ENCODE results near the gene ERCC8.
"Not testable (repeated sequence)": the region's sequence is repeated elsewhere in the genome, so short reads cannot be mapped to it uniquely, and the experiment has no call there.

DNA sequence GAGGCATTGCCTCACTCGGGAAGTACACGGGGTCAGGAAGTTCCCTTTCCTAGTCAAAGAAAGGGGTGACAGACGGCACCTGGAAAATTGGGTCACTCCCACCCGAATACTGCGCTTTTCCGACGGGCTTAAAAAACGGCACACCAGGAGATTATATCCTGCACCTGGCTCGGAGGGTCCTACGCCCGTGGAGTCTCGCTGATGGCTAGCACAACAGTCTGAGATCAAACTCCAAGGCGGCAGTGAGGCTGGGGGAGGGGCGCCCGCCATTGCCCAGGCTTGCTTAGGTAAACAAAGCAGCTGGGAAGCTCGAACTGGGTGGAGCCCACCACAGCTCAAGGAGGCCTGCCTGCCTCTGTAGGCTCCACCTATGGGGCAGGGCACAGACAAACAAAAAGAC is 84.3 kb downstream of the ERCC8 start:
- TF ChIP-seq POLR2A (IDR thresholded peaks at IDR 0.05): not testable (repeated sequence)
- TF ChIP-seq, protein P1, sequence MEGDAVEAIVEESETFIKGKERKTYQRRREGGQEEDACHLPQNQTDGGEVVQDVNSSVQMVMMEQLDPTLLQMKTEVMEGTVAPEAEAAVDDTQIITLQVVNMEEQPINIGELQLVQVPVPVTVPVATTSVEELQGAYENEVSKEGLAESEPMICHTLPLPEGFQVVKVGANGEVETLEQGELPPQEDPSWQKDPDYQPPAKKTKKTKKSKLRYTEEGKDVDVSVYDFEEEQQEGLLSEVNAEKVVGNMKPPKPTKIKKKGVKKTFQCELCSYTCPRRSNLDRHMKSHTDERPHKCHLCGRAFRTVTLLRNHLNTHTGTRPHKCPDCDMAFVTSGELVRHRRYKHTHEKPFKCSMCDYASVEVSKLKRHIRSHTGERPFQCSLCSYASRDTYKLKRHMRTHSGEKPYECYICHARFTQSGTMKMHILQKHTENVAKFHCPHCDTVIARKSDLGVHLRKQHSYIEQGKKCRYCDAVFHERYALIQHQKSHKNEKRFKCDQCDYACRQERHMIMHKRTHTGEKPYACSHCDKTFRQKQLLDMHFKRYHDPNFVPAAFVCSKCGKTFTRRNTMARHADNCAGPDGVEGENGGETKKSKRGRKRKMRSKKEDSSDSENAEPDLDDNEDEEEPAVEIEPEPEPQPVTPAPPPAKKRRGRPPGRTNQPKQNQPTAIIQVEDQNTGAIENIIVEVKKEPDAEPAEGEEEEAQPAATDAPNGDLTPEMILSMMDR (IDR thresholded peaks at IDR 0.05): not testable (repeated sequence)

All from heart left ventricle (tissue), 13 donors.